Stimulated activated effector memory CD8-positive, alpha-beta T cell treated with anti-CD3 and anti-CD28 coated beads, Interleukin-12 subunit alpha, Interleukin-12 subunit beta, amount 100 ng/mL, for 72 hours (primary cell): Measurements from ENCODE around the gene MCEMP1.

Experiments
- ATAC-seq: fragments of 150-1000 bp; cut with Tn5 transposase; 2 replicates; pipeline ENCODE4 v1.10.0; 2021
- DNase-seq, 2 donors: peaks; one replicate each; pipeline ENCODE4 v3.0.0; 2021 to 2022; ENCODE audit warnings: low spot score in 2 of 2
- H3K27ac Mint-ChIP-seq: one replicate; pipeline ENCODE4 v1.8.0; 2022; ENCODE audit warnings: mild to moderate bottlenecking, mixed read lengths
- H3K36me3 Mint-ChIP-seq: one replicate; pipeline ENCODE4 v1.8.0; 2022; ENCODE audit warnings: mild to moderate bottlenecking, mixed read lengths
- H3K4me1 Mint-ChIP-seq: one replicate; pipeline ENCODE4 v1.8.0; 2022; ENCODE audit warnings: mixed read lengths
- H3K4me3 Mint-ChIP-seq: one replicate; pipeline ENCODE4 v1.8.0; 2022; ENCODE audit warnings: mild to moderate bottlenecking, mixed read lengths
- H3K9me3 Mint-ChIP-seq: one replicate; pipeline ENCODE4 v1.8.0; 2022; ENCODE audit warnings: mixed read lengths

The MCEMP1 gene

GRCh38 chr19:7676854-7677253, at the start of gene MCEMP1:
TSS of gene MCEMP1 (plus strand) at chr19:7677090. CDS start at chr19:7677121, 31 bp downstream.
- peaks cover 58% of the 10 kb centered on the region for H3K4me1 Mint-ChIP-seq
- ATAC-seq = no peak
- H3K27ac Mint-ChIP-seq = peak within 1 kb of the TSS; percentile 43
- H3K36me3 Mint-ChIP-seq = peaks cover 16% of the 10 kb centered on the region
- no peaks in the 10 kb centered on the region for H3K9me3 Mint-ChIP-seq
- DNase-seq = no peak
- no peak within 1 kb of the TSS for H3K4me3 Mint-ChIP-seq

GRCh38 chr19:7627166-7627565, 49.7 kb upstream of the MCEMP1 start:
- Mint-ChIP-seq H3K27ac (no peak overlapping the region), H3K36me3 (peaks cover 76% of the 10 kb centered on the region), H3K4me3 (peak overlapping the region; percentile 6), H3K9me3 (no peaks in the 10 kb centered on the region), H3K4me1 (peaks cover 37% of the 10 kb centered on the region)
- DNase-seq (no peak), ATAC-seq (no peak)

- peak overlapping the region; percentile 95 for H3K4me3 Mint-ChIP-seq
- DNase-seq = no peak
- peaks cover 73% of the 10 kb centered on the region for H3K36me3 Mint-ChIP-seq
- peaks cover 37% of the 10 kb centered on the region for H3K4me1 Mint-ChIP-seq
- peak overlapping the region; percentile 99 for H3K27ac Mint-ChIP-seq
- no peaks in the 10 kb centered on the region for H3K9me3 Mint-ChIP-seq
- no peak for ATAC-seq
Measured at GRCh38 chr19:7628589-7629311, 48.1 kb upstream of the MCEMP1 start.

- H3K36me3 Mint-ChIP-seq = peaks cover 71% of the 10 kb centered on the region
- peak; percentile 99 for ATAC-seq
- peak; percentile 91 to 97 for DNase-seq
- no peaks in the 10 kb centered on the region for H3K9me3 Mint-ChIP-seq
- H3K27ac Mint-ChIP-seq = peak within 1 kb of the TSS; percentile 99
- H3K4me1 Mint-ChIP-seq = peaks cover 42% of the 10 kb centered on the region
- peak within 1 kb of the TSS; percentile 95 for H3K4me3 Mint-ChIP-seq
Measured at GRCh38 chr19:7629347-7630054, 47.4 kb upstream of the MCEMP1 start, which contains the start of the genes PET100 and XAB2. TSS of gene PET100 (plus strand) at chr19:7629793. CDS start at chr19:7629834, 41 bp downstream. TSS of gene XAB2 (minus strand) at chr19:7629545. CDS start at chr19:7629527, 18 bp downstream.

GRCh38 chr19:7631577-7631976, 45.3 kb upstream of the MCEMP1 start:
- H3K36me3 Mint-ChIP-seq = peaks cover 53% of the 10 kb centered on the region
- H3K9me3 Mint-ChIP-seq = no peaks in the 10 kb centered on the region

GRCh38 chr19:7632340-7633203, 44.3 kb upstream of the MCEMP1 start:
- no peak for ATAC-seq
- H3K4me3 Mint-ChIP-seq = no peak overlapping the region
- peaks cover 52% of the 10 kb centered on the region for H3K36me3 Mint-ChIP-seq
- H3K4me1 Mint-ChIP-seq = peaks cover 53% of the 10 kb centered on the region
- DNase-seq = no peak
- peak overlapping the region; percentile 52 for H3K27ac Mint-ChIP-seq
- no peaks in the 10 kb centered on the region for H3K9me3 Mint-ChIP-seq

More at GRCh38 chr19:7631577-7631976, 45.3 kb upstream of the MCEMP1 start:
- Mint-ChIP-seq H3K4me3 (no peak overlapping the region), H3K27ac (no peak overlapping the region), H3K4me1 (peaks cover 53% of the 10 kb centered on the region)
- ATAC-seq (no peak), DNase-seq (no peak)

- peaks cover 57% of the 10 kb centered on the region for H3K36me3 Mint-ChIP-seq
- peak within 1 kb of the TSS; percentile 52 for H3K27ac Mint-ChIP-seq
- H3K4me3 Mint-ChIP-seq = no peak within 1 kb of the TSS
- DNase-seq = no peak
- ATAC-seq = no peak
- no peaks in the 10 kb centered on the region for H3K9me3 Mint-ChIP-seq
- H3K4me1 Mint-ChIP-seq = peaks cover 51% of the 10 kb centered on the region
Measured at GRCh38 chr19:7633698-7634097, 43.2 kb upstream of the MCEMP1 start, which contains the start of gene PCP2. TSS of gene PCP2 (minus strand) at chr19:7633719. CDS start at chr19:7633457, 262 bp downstream.

- DNase-seq (no peak), ATAC-seq (no peak)
- no peaks in the 10 kb centered on the region for H3K9me3 Mint-ChIP-seq
- H3K4me1 Mint-ChIP-seq = peaks cover 49% of the 10 kb centered on the region
- peak overlapping the region; percentile 78 for H3K4me3 Mint-ChIP-seq
- H3K36me3 Mint-ChIP-seq = peaks cover 56% of the 10 kb centered on the region
- H3K27ac Mint-ChIP-seq = no peak overlapping the region
Measured at GRCh38 chr19:7635670-7636069, 41.2 kb upstream of the MCEMP1 start.

GRCh38 chr19:7636317-7636690, 40.6 kb upstream of the MCEMP1 start:
- Mint-ChIP-seq H3K9me3 (no peaks in the 10 kb centered on the region), H3K27ac (peak overlapping the region; percentile 95), H3K4me3 (peak overlapping the region; percentile 78), H3K4me1 (peaks cover 44% of the 10 kb centered on the region), H3K36me3 (peaks cover 57% of the 10 kb centered on the region)
- no peak for ATAC-seq
- no peak for DNase-seq

GRCh38 chr19:7636691-7637373, 40.1 kb upstream of the MCEMP1 start, which contains the start of gene STXBP2:
TSS of gene STXBP2 (plus strand) at chr19:7637110. CDS start at chr19:7637150, 40 bp downstream.
- DNase-seq (peak; percentile 88 to 92), ATAC-seq (peak; percentile 93)
- H3K4me1 Mint-ChIP-seq = peaks cover 44% of the 10 kb centered on the region
- H3K27ac Mint-ChIP-seq = peak within 1 kb of the TSS; percentile 95
- no peaks in the 10 kb centered on the region for H3K9me3 Mint-ChIP-seq
- peak within 1 kb of the TSS; percentile 78 for H3K4me3 Mint-ChIP-seq
- peaks cover 53% of the 10 kb centered on the region for H3K36me3 Mint-ChIP-seq

- Mint-ChIP-seq H3K36me3 (peaks cover 48% of the 10 kb centered on the region), H3K4me3 (peak overlapping the region; percentile 78), H3K27ac (peak overlapping the region; percentile 95), H3K9me3 (no peaks in the 10 kb centered on the region), H3K4me1 (peaks cover 44% of the 10 kb centered on the region)
- ATAC-seq (peak; percentile 25), DNase-seq (peak in 1 of 2 donors; percentile 71)
Measured at GRCh38 chr19:7637374-7638256, 39.3 kb upstream of the MCEMP1 start.

GRCh38 chr19:7638802-7639465, 38.0 kb upstream of the MCEMP1 start:
- no peak for DNase-seq
- no peak for ATAC-seq
- peak overlapping the region; percentile 34 for H3K27ac Mint-ChIP-seq
- H3K36me3 Mint-ChIP-seq = peaks cover 55% of the 10 kb centered on the region
- H3K4me3 Mint-ChIP-seq = peak overlapping the region; percentile 26
- H3K4me1 Mint-ChIP-seq = peaks cover 42% of the 10 kb centered on the region
- no peaks in the 10 kb centered on the region for H3K9me3 Mint-ChIP-seq

- Mint-ChIP-seq H3K36me3 (peaks cover 61% of the 10 kb centered on the region), H3K4me1 (peaks cover 39% of the 10 kb centered on the region), H3K27ac (no peak overlapping the region), H3K4me3 (no peak overlapping the region), H3K9me3 (no peaks in the 10 kb centered on the region)
- ATAC-seq (no peak), DNase-seq (no peak)
Measured at GRCh38 chr19:7639863-7640348, 37.0 kb upstream of the MCEMP1 start.
